Spinal cord (tissue), 10 donors: ENCODE results near the gene GPR160. TPM values are rescaled to one million over a fixed set of nuclear protein-coding genes. Genes with fewer than 3 reads are reported as not detected.
"Not testable (repeated sequence)": the region's sequence is repeated elsewhere in the genome, so short reads cannot be mapped to it uniquely, and the experiment has no call there.

Source experiments
- DNase-seq, 6 donors: peaks; one replicate each; pipeline versions ENCODE4 v3.0.0 to v3.0.0-alpha.2; 2013 to 2015; ENCODE audit warnings: low spot score in 6 of 6, low read depth in 4 of 6
- H3K27ac ChIP-seq: one replicate; pipeline ENCODE4 v1.5.1; 2013; ENCODE audit warnings: low read depth, low read length, control low read depth
- H3K27me3 ChIP-seq: one replicate; pipeline ENCODE4 v1.6.1; 2013; ENCODE audit warnings: low read length; ENCODE audit not compliant: control insufficient read depth, insufficient read depth
- H3K36me3 ChIP-seq: one replicate; pipeline ENCODE4 v1.6.1; 2013; ENCODE audit warnings: low read length; ENCODE audit not compliant: control insufficient read depth, insufficient read depth
- H3K4me1 ChIP-seq: one replicate; pipeline ENCODE4 v1.6.1; 2013; ENCODE audit warnings: low read length; ENCODE audit not compliant: control insufficient read depth, insufficient read depth
- H3K4me3 ChIP-seq: one replicate; pipeline ENCODE4 v1.5.1; 2013; ENCODE audit warnings: low read depth, low read length, control low read depth
- H3K9me3 ChIP-seq: one replicate; pipeline ENCODE4 v1.6.1; 2013; ENCODE audit warnings: low read length; ENCODE audit not compliant: control insufficient read depth, insufficient read depth
- WGBS: methylation state at CpG from one replicate; pipeline ENCODE4 v1.1.5; 2013; ENCODE audit warnings: missing lambda C conversion rate; ENCODE audit not compliant: insufficient coverage; 5-methylcytosine and 5-hydroxymethylcytosine counted together
- polyA plus RNA-seq, 2 donors: library from polyadenylated mRNA; unstranded; fragments of 120-200 nt; gene quantifications; one replicate each; pipeline ENCODE4 v1.2.1, GENCODE V29; 2013; ENCODE audit not compliant: insufficient read length in 2 of 2
- total RNA-seq, 2 donors: library from RNA; depleted of rRNA in 1 of 2; stranded (reverse); fragments of 120-200 nt in 1 of 2; fragments of >200 nt in 1 of 2; gene quantifications; one replicate each; pipeline versions ENCODE4 v1.2.3 to v1.2.4, GENCODE V29; 2013 to 2014
- donor health status: healthy.

GPR160 gene
- total and polyA plus RNA-seq, 4 donors, result 0.61 to 7.2 (median 2.2) TPM

DNA sequence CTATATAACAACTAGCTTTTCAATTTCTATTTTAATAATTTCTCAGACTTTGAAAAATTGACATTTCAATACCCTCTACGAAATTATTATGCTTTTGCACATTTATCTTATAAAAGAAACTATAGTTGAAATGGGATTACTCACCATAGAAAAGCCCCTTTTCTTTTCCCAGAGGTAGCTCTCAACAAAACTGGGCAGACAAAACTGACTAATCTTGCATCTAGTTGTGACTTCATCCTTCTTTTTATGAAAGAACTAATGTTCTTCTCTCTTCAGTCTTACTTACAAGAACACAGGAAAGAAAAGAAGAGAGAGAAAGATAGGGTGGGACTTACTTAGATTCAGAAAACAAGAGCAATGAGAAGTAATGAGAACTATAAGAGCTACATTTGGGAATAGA is 61.0 kb downstream of the GPR160 start:
- DNase-seq, result no peak
- Histone ChIP-seq H3K4me1 (no peaks in the 10 kb centered on the region), H3K27me3 (no peaks in the 10 kb centered on the region), H3K36me3 (no peaks in the 10 kb centered on the region), H3K4me3 (no peak overlapping the region), H3K27ac (no peak overlapping the region), H3K9me3 (no peaks in the 10 kb centered on the region)
- no CpG with 5 or more reads among the region's 1 CpG for whole genome bisulfite sequencing

GRCh38 chr3:170100944-170101343 is 63.1 kb downstream of the GPR160 start:
- 88% methylated on average over 1 of the region's 1 CpG for WGBS
- DNase-seq, result no peak
- no peaks in the 10 kb centered on the region for H3K36me3 ChIP-seq
- no peaks in the 10 kb centered on the region for H3K27me3 ChIP-seq
- no peak overlapping the region for H3K27ac ChIP-seq
- no peaks in the 10 kb centered on the region for H3K4me1 ChIP-seq
- no peaks in the 10 kb centered on the region for H3K9me3 ChIP-seq
- no peak overlapping the region for H3K4me3 ChIP-seq

GRCh38 chr3:170102431-170102830 is 64.6 kb downstream of the GPR160 start:
- no peaks in the 10 kb centered on the region for H3K4me1 ChIP-seq
- DNase-seq, result peak in 1 of 6 donors; percentile 83
- no peak overlapping the region for H3K4me3 ChIP-seq
- no peaks in the 10 kb centered on the region for H3K27me3 ChIP-seq
- no peaks in the 10 kb centered on the region for H3K9me3 ChIP-seq
- 96% methylated on average over 5 of the region's 8 CpGs for WGBS
- no peaks in the 10 kb centered on the region for H3K36me3 ChIP-seq
- no peak overlapping the region for H3K27ac ChIP-seq

DNA sequence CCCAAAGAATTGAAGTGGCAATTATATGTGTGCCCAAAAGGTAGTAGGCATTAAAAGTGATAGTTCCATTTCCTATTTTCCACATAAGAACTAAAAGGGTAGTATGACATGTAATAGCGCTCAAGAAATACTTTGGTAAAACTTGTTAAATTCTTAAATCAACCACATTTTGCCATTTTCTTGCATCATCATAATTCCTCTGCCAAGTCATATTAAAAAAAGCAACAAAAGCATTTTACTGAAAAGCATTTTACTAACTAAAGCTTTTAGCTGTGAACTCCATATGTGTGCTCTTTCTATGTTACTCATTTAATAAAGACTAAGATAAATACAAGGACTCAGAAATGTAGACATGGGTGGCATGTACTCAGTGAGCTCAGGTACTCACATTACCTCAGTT is 70.1 kb downstream of the GPR160 start:
- H3K9me3 ChIP-seq, result no peaks in the 10 kb centered on the region
- peak in 1 of 6 donors; percentile 15 for DNase-seq
- no CpG with 5 or more reads among the region's 1 CpG for WGBS

DNA sequence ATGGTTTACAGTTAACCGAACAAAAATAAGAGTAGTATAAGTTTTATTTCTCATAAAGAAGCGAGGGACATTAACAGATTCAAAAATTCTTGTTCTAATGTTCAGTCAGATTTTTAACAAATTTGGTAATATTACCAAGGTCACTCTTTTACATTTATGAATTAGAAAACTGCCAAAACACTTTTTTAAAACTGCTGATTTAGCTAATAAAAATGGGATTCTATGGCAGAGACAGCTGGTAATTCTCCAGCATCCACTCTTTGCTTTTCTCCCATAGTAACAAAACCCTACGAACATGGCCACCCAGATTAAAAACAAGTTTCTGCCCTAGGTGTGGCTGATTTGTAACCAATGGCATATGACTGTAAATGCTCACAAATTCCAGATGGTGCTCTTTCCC is 71.2 kb downstream of the GPR160 start:
- no CpG with 5 or more reads among the region's 3 CpGs for WGBS
- H3K36me3 ChIP-seq, result peaks cover 5% of the 10 kb centered on the region
- H3K27ac ChIP-seq, result no peak overlapping the region
- H3K27me3 ChIP-seq, result no peaks in the 10 kb centered on the region
- no peaks in the 10 kb centered on the region for H3K9me3 ChIP-seq
- H3K4me3 ChIP-seq, result no peak overlapping the region
- H3K4me1 ChIP-seq, result no peaks in the 10 kb centered on the region
- no peak for DNase-seq

More for the DNA sequence above, 70.1 kb downstream of the GPR160 start:
- no peaks in the 10 kb centered on the region for H3K27me3 ChIP-seq
- H3K4me1 ChIP-seq, result no peaks in the 10 kb centered on the region
- H3K4me3 ChIP-seq, result no peak overlapping the region
- H3K36me3 ChIP-seq, result peaks cover 4% of the 10 kb centered on the region
- H3K27ac ChIP-seq, result no peak overlapping the region

DNA sequence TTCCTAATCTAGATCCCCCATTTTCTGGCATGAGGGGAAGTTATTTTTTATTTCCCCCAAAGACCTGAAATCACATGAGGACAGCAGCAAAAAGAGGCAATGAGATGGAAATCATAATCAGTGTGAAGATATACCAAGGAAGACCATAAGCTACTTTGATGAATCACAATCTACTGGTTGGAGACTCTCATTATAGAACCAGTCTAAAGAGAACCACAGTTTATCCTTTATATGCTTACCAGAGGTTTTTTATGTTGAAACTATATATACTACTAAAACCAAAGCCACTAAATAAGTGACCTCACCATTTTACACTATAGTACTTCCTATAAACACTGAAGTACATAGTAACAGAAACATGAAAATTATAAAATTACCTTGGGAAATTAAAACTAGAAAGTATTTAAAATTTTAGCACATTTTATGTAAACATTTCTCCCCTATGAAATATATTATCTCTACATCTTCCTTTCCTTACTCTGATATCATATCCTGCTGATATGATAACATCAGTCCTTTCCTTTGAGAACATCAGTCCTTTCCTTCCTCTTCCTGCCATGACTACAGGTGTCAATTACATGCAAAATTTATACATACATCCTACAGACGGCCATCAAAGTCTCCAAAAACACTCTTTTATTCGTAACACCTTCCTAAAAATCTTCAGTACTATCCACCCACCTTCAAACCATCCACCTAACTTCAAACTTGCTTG is 71.9 kb downstream of the GPR160 start:
- H3K27me3 ChIP-seq, result no peaks in the 10 kb centered on the region
- no peaks in the 10 kb centered on the region for H3K4me1 ChIP-seq
- no peaks in the 10 kb centered on the region for H3K9me3 ChIP-seq
- WGBS, result 95% methylated on average over 2 of the region's 2 CpGs
- DNase-seq, result no peak
- H3K4me3 ChIP-seq, result no peak overlapping the region
- peaks cover 7% of the 10 kb centered on the region for H3K36me3 ChIP-seq
- no peak overlapping the region for H3K27ac ChIP-seq

DNA sequence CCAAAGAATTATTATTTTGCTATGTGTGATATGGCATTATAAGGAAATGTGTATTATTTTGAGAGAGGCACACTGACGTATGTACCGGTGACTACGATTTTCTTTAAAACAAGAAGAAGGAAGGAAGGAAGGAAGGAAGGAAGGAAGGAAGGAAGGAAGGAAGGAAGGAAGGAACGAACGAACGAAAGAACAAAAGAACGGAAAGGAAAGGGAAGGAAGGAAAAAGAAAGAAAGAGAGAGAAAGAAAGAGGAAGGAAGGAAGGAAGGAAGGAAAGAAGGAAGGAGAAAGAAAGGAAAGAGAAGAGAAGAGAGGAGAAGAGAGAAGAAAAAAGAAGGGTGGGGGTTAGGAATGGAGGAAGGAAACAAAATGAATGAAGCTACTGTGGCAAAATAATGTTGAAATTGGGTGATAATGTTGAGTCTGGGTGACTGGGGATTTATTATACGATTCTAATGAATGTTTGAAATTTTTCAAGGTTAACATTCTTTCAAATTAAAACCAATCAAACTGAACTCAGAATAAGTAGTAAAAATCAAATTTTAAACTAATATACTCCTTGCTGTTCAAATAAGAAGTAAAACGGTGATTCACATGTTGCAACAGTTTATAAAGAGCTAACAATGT is 73.5 kb downstream of the GPR160 start:
- no peak overlapping the region for H3K27ac ChIP-seq
- H3K4me3 ChIP-seq, result no peak overlapping the region
- H3K36me3 ChIP-seq, result peaks cover 9% of the 10 kb centered on the region
- no peak for DNase-seq
- H3K9me3 ChIP-seq, result no peaks in the 10 kb centered on the region
- WGBS, result 94% methylated on average over 7 of the region's 9 CpGs
- no peaks in the 10 kb centered on the region for H3K27me3 ChIP-seq
- H3K4me1 ChIP-seq, result no peaks in the 10 kb centered on the region

GRCh38 chr3:170114165-170114564 is 76.4 kb downstream of the GPR160 start:
- not testable (repeated sequence) for H3K4me3 ChIP-seq, H3K4me1 ChIP-seq, DNase-seq, H3K9me3 ChIP-seq, H3K27me3 ChIP-seq, H3K27ac ChIP-seq
- H3K36me3 ChIP-seq, result peaks cover 17% of the 10 kb centered on the region
- WGBS, result 90% methylated on average over 2 of the region's 8 CpGs

- Histone ChIP-seq H3K27me3 (no peaks in the 10 kb centered on the region), H3K4me1 (no peaks in the 10 kb centered on the region), H3K27ac (no peak overlapping the region), H3K36me3 (peaks cover 23% of the 10 kb centered on the region), H3K9me3 (no peaks in the 10 kb centered on the region), H3K4me3 (no peak overlapping the region)
- DNase-seq, result no peak
Observed at GRCh38 chr3:170117134-170117533, 79.3 kb downstream of the GPR160 start.
